ENCODE results near the gene ZBTB7B.

Gene ZBTB7B

DNA sequence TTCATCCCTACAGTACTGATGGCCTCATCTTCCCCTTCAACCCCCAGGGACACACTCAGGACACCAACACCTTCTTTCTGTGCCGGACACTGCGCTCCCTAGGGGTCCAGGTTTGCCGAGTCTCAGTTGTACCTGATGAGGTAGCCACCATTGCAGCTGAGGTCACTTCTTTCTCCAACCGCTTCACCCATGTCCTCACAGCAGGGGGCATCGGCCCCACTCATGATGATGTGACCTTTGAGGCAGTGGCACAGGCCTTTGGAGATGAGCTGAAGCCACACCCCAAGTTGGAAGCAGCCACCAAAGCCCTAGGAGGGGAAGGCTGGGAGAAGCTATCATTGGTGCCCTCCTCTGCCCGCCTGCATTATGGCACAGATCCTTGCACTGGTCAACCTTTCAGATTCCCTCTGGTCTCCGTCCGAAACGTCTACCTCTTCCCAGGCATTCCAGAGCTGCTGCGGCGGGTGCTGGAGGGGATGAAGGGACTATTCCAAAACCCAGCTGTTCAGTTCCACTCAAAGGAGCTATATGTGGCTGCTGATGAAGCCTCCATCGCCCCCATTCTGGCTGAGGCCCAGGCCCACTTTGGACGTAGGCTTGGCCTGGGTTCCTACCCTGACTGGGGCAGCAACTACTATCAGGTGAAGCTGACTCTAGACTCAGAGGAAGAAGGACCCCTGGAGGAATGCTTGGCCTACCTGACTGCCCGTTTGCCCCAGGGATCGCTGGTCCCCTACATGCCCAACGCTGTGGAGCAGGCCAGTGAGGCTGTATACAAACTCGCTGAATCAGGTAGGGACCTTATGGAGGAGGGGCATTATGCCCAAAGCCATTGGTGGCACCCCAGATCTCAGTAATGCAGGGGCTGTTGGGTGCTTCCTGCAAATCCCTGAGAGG is 14.3 kb upstream of the ZBTB7B start:
- DNase-seq (ENCODE audit: low spot score): no peak

GRCh38 chr1:154989195-154989860 is 13.3 kb upstream of the ZBTB7B start:
- no peak for DNase-seq (ENCODE audit: low spot score)

GRCh38 chr1:154990276-154990675 is 12.3 kb upstream of the ZBTB7B start:
- no peak for DNase-seq (ENCODE audit: low spot score)

GRCh38 chr1:154992721-154993571 is 9.7 kb upstream of the ZBTB7B start:
- no peak for DNase-seq (ENCODE audit: low spot score)

DNA sequence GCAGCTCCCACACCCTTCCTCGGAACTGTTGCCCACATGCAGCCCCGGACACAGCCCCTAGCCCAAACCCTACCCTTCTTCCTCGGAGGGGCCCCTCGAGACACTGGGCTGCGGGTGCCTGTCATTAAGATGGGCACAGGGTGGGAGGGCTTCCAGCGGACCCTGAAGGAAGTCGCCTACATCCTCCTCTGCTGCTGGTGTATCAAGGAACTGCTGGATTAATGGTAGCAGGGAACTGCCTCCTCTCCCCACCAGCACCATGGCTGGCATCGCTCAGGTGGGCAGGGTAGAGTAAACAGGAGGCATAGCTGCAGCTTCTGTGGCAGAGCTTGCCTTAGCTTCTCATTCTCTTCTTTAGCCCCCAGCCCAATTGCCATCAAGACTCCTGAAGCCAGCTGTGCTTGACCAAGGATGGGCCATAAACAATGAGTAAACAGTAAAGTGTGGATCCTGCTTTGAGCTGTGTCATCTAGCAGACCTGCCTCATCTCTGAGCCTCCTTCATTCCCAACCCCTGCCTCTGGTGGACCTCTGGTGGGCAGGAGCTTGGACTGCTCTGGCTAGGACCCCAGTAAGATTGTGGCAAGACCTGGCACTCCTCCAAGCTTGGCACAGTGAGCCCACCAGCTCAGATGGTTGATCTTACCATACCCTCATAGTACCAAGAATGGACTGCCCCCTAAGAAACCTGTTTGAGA is 8.9 kb upstream of the ZBTB7B start, which contains the start of gene LENEP:
Gene LENEP (plus strand): TSS at position 15 of the 697 bp plus-strand sequence. CDS start 22 bp downstream, at position 37.
- DNase-seq (ENCODE audit: low spot score): no peak

- no peak for DNase-seq (ENCODE audit: low spot score)
These were observed 8.4 kb upstream of the ZBTB7B start for GRCh38 chr1:154994269-154994587.

GRCh38 chr1:154994591-154994990 is 8.0 kb upstream of the ZBTB7B start:
- no peak for DNase-seq (ENCODE audit: low spot score)

GRCh38 chr1:154995301-154995983 is 7.2 kb upstream of the ZBTB7B start:
- peak; percentile 84 for DNase-seq (ENCODE audit: low spot score)

DNA sequence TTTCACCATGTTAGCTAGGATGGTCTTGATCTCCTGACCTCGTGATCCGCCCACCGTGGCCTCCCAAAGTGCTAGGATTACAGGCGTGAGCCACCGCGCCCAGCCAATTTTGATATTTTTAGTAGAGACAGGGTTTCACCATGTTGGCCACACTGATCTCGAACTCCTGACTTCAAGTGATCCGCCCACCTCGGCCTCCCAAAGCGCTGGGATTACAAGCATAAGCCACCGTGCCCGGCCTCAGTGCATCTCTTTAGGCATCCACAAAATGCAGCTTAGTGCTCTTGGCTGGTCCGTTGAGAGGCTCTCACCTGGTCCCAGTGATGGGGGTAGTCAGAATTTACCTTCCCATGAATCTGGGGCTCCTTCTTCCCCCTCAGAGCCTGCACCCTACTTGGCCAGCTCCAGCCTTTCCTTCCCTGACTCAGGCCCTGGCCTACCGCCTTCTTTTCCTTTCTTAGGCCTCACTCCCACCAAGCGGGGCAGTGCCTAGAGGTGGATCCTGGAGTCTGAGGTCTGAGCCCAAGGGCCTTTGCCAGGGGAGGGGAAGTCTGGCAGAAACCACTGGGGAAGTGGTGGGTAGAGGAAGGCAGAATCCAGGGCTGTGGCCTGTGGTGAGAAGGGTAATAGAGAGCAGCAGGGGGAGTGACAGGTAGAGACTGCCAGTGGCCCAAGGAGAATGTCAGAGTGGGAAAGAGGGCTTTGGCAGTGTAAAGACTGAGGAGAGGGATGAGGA is 5.5 kb upstream of the ZBTB7B start:
- no peak for DNase-seq (ENCODE audit: low spot score)

DNA sequence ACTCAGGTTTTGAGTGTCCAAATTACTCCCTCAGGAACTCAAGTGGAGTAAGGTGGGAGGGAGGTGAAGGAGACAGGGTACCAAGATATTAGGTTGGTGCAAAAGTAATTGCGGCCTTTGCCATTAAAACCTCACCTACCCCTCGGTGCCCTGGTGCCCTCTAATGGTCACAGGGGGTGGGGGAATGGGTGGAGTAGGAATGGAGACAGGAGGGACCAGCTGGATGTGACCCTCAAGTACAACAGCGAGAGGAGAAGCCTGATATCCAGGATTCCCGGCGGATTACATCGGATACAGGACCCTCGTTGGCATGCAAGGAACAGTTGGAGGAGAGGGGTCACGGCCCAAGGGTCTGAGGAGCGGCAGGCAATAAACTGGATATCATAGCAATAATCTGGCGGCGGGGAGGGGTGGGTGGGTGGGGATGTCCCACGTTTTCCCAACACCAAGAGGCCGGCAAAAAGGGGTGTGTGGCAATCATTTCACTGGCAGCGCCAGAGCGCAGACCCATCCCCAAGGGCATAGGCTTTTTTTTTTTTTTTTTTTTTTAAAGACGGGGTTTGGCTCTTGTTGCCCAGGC is 4.3 kb upstream of the ZBTB7B start:
- no peak for DNase-seq (ENCODE audit: low spot score)

- peak; percentile 82 for DNase-seq (ENCODE audit: low spot score)
These were observed 3.6 kb upstream of the ZBTB7B start for GRCh38 chr1:154998818-154999570.

- no peak for DNase-seq (ENCODE audit: low spot score)
These were observed 2.8 kb upstream of the ZBTB7B start for GRCh38 chr1:154999571-155000410.

- DNase-seq (ENCODE audit: low spot score): no peak
These were observed 2.2 kb upstream of the ZBTB7B start for GRCh38 chr1:155000411-155000725.

DNA sequence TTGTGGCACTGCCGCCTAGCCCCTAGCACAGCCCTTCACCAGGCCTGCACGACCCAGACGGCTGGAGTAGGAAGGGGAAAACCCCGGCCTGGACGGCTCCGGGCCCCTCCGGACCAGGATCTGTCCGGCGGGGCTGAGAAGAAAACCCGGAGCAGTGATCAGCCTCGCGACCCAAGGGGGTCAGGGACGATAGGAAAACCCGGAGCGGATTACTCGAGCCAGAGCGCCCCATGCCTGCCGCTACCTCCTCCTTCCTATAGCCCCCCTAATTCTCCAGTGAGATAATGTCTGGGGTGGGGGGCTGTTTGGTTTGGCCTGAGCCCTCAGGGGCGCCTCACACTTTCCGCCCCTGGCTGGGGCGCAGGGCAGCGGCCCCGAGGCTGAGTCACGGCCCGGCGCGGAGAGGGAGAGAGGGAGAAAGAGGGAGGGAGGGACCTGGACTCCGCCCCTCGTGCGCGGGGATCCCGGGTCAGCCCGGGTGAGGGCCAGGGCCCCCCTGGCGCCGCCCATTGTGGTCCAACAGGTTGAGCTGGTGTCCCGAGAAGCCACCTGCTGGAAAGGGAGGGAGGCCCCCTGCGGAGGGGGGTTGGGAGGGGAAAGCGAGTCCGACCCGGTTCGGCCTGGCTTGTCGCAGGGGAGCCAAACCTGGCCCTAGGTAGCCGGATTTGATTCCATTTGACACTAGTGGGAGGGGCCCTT is 1.7 kb upstream of the ZBTB7B start:
- peak; percentile 89 for DNase-seq (ENCODE audit: low spot score)

DNA sequence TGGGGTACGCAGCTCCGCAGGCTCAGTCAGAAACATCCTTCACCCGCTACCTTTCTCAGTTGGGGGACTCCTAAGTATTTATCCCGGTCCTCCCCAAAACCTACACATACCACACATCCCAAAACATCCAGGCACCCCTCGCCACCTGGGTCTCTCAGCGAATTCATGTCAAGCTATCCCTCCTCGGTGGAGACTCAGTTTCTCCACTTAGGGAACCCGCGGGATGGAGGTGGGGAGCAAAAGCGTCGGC is 1.3 kb upstream of the ZBTB7B start:
- no peak for DNase-seq (ENCODE audit: low spot score)

DNA sequence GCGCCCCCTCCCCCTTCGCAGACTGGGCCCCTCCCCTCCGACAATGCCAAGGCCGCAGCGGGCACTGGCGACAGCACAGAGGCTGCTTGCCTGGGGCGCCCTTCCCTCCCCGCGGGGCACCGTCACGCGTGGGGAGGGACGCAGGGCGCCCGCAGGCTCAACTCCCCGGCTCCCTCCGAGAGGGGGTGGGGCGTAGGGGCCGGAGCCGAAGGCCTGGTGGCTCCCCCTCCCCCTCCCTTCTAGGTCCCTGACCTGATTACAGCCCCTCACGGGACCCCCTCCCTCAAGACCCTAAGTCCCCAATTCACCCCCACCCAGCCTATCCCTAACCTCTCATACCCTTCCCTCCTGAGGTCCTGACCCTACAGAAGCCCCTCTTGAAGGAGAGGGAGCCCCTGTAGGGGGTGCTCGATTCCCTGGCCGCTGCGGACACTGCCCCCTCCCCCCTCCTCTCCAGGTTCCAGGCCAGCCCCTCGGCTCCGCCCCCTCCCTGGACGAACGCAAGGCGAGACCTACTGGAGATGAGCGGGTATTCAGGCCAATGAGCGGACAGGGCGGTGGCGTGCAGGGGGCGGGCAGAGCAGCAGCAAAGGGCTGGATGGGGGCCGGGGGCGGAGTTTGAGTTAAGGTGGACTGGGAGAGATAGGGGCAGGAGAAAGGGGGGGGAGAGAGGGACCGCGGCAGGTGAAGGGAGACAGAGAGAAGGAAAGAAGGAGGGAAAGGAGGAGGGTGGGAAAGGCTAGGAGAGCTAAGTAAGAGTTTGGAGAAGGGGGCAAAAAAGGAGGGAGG is 733 bp upstream of the ZBTB7B start:
- peak; percentile 100 for DNase-seq (ENCODE audit: low spot score)

DNA sequence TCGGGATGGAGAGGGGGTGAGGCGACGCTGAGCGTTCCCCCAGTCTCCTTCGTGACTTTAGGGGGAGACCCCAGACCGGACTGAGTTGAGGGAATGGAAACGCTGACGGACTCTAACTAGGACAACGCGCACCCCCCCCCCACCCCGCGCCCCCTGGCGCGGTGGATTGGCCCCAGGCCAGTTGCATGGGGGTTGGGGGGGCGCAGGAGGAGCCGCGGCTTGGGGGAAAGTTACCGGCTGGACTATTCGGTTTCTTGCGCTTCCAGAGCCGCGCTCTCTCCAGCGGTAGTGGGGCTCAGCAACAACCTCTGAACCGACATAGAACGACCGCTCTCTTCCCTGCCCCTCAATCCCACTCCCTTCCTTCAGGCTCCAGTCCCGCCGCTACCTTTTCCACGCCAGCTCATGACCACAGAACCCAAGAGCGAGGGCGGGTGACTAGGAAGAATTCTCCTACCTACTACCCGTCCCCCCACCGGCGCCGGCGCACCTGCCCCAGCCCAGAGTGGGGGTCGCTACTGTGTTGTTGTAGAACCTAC is 694 bp downstream of the ZBTB7B start:
- no peak for DNase-seq (ENCODE audit: low spot score)

Data from GM03348 (cell line).